ENCODE data around the gene TRIO.

The TRIO gene

DNA sequence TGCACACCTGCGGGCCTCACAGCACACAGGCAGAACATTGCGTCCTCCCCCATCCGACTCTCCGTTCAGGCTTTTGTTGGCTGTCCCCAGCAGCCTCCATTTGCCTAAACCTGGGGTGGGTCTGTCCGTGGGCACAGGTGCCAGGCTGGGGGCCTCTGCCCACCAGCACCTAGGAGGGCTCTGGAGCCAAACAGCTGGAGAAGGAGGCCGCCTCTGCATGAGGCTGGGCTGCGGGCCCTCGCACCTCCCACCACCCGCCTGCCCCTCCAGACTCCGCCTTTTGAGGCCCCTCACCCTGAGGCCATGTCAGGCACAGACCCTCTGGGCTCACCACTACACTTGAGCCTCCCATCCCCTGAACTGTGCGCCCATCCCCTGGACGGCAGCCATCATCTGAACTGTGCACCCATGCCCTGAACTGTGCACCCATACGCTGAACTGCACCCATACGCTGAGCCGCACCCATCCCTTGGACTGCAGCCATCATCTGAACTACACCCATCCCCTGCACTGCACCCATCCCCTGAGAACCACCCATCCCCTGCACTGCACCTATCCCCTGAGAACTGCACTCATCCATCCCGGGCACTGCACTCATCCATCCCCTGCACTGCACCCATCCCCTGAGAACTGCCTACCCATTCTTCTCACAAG, 340.5 kb downstream of the TRIO start:
- Histone ChIP-seq H3K27ac (no peak overlapping the region), H3K27me3 (replicated peaks) (no peaks in the 10 kb centered on the region), H3K4me3 (ENCODE audit: low read depth, low read length) (no peak overlapping the region), H3K36me3 (replicated peaks) (peaks cover 92% of the 10 kb centered on the region)
- no peak for DNase-seq
- TF ChIP-seq, protein P1, sequence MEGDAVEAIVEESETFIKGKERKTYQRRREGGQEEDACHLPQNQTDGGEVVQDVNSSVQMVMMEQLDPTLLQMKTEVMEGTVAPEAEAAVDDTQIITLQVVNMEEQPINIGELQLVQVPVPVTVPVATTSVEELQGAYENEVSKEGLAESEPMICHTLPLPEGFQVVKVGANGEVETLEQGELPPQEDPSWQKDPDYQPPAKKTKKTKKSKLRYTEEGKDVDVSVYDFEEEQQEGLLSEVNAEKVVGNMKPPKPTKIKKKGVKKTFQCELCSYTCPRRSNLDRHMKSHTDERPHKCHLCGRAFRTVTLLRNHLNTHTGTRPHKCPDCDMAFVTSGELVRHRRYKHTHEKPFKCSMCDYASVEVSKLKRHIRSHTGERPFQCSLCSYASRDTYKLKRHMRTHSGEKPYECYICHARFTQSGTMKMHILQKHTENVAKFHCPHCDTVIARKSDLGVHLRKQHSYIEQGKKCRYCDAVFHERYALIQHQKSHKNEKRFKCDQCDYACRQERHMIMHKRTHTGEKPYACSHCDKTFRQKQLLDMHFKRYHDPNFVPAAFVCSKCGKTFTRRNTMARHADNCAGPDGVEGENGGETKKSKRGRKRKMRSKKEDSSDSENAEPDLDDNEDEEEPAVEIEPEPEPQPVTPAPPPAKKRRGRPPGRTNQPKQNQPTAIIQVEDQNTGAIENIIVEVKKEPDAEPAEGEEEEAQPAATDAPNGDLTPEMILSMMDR (IDR thresholded peaks at IDR 0.05; ENCODE audit: low read depth, low read length, missing control alignments) = no peak
- in situ Hi-C loops (cut with HindIII; ENCODE audit: low pct_ligation_motif_present, low sequenced_read_pairs) = no loop called here

DNA sequence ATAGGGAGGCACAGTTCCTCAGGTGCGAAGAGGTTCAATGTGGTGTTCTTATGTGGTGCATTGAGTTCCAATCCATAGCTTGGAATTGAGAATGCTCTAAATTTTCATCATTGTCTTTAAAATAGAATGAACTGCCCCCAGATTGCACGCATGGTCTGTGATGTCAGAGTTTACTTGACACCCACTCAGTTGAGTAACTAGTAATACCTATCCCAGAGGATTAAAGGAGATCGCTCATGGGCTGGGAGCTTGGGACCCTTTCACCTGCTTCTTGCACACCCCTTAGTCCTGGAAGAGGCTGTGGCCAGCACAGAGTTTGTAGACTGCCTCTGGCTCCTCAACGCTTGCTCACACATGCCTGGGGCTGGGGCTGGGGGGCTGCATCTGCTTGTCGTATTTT, 343.3 kb downstream of the TRIO start:
- Histone ChIP-seq H3K27ac (no peak overlapping the region), H3K4me3 (ENCODE audit: low read depth, low read length) (no peak overlapping the region), H3K36me3 (replicated peaks) (peaks cover 95% of the 10 kb centered on the region), H3K27me3 (replicated peaks) (no peaks in the 10 kb centered on the region)
- in situ Hi-C loops (cut with HindIII; ENCODE audit: low pct_ligation_motif_present, low sequenced_read_pairs) = no loop called here
- TF ChIP-seq, protein P1 (IDR thresholded peaks at IDR 0.05; ENCODE audit: low read depth, low read length, missing control alignments) = no peak
- no peak for DNase-seq

DNA sequence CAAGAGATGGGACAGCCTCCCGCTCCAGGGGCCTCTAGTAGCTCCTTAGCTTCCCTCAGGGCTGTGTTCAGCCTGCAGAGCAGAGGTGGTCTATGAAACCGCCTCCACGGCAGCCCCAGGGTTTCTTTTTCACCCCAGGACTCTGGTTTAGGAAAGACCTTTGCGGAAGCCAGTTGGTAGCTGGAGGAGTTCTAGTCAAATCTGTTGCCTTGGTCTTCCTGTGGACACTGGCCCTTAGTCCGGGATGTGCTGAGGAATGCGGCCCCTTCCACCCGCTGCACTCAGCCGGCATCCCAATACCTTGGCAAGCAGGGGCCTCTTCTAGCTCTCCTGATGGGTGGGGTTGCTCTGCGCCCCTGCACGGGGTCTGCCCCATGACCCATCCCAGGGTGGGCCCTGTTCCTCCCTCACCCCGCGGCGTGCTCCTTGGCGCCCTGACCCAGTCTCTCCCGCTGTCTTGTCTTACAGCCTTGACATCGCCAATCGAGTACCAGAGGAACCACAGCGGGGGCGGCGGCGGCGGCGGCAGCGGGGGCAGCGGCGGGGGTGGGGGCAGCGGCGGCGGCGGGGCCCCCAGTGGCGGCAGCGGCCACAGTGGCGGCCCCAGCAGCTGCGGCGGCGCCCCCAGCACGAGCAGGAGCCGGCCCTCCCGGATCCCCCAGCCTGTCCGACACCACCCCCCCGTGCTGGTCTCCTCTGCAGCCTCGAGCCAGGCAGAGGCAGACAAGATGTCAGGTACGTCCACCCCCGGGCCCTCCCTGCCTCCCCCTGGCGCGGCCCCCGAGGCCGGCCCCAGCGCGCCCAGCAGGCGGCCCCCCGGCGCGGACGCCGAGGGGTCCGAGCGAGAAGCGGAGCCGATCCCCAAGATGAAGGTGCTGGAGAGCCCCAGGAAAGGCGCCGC, 344.1 kb downstream of the TRIO start:
- Histone ChIP-seq H3K4me3 (ENCODE audit: low read depth, low read length) (no peak overlapping the region), H3K36me3 (replicated peaks) (peaks cover 95% of the 10 kb centered on the region), H3K27me3 (replicated peaks) (no peaks in the 10 kb centered on the region), H3K27ac (no peak overlapping the region)
- in situ Hi-C loops (cut with HindIII; ENCODE audit: low pct_ligation_motif_present, low sequenced_read_pairs) = no loop called here
- TF ChIP-seq, protein P1 (IDR thresholded peaks at IDR 0.05; ENCODE audit: low read depth, low read length, missing control alignments) = no peak
- DNase-seq = no peak

DNA sequence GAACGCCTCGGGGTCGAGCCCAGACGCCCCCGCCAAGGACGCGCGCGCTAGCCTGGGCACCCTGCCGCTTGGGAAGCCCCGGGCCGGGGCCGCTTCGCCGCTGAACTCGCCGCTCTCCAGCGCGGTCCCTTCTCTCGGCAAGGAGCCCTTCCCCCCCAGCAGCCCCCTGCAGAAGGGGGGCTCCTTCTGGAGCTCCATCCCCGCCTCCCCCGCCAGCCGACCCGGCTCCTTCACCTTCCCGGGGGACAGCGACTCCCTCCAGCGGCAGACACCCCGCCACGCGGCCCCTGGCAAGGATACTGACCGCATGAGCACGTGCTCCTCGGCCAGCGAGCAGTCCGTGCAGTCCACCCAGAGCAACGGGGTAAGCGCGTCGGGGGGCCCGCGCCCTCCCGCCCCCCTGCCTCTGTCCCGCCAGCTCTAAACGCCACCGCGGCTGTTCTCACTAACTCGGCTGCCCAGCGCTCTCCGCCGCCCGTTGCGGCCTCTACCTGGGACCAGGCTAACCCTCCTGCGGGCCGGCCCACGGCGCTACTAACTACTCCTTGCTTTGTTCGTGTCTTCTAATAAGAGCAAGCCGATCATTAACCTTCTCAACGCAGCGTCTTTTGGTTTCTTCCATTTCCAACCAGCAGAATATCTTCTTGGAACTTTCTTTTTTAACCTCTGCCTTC, 344.9 kb downstream of the TRIO start:
- TF ChIP-seq, protein P1 (IDR thresholded peaks at IDR 0.05; ENCODE audit: low read depth, low read length, missing control alignments) = no peak
- Histone ChIP-seq H3K4me3 (ENCODE audit: low read depth, low read length) (no peak overlapping the region), H3K36me3 (replicated peaks) (peaks cover 95% of the 10 kb centered on the region), H3K27ac (no peak overlapping the region), H3K27me3 (replicated peaks) (no peaks in the 10 kb centered on the region)
- no peak for DNase-seq
- in situ Hi-C loops (cut with HindIII; ENCODE audit: low pct_ligation_motif_present, low sequenced_read_pairs) = no loop called here

DNA sequence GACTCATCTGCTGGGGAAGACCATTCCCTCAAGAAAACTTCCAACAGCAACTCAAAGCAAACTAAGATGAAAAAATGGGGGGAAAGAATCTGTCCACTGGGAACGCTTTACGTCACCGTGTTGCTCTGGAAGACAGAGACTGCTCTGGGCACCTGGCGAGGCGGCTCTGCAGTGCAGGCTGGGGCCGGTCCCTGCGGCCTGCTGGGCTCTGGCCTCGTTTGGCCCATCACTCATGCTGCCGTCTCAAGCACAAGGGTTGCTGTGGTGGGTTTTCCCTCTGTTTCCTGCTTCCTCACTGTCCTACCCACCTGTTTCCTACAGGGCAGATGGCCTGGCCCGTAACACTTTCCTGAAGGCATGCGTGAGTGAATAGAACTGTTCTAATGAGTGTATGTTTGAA, 345.6 kb downstream of the TRIO start:
- Histone ChIP-seq H3K27me3 (replicated peaks) (no peaks in the 10 kb centered on the region), H3K36me3 (replicated peaks) (peaks cover 95% of the 10 kb centered on the region), H3K27ac (no peak overlapping the region), H3K4me3 (ENCODE audit: low read depth, low read length) (no peak overlapping the region)
- no peak for DNase-seq
- in situ Hi-C loops (cut with HindIII; ENCODE audit: low pct_ligation_motif_present, low sequenced_read_pairs) = no loop called here
- TF ChIP-seq, protein P1 (IDR thresholded peaks at IDR 0.05; ENCODE audit: low read depth, low read length, missing control alignments) = no peak
